ENCODE data around the gene CNNM2.

CNNM2 gene

DNA sequence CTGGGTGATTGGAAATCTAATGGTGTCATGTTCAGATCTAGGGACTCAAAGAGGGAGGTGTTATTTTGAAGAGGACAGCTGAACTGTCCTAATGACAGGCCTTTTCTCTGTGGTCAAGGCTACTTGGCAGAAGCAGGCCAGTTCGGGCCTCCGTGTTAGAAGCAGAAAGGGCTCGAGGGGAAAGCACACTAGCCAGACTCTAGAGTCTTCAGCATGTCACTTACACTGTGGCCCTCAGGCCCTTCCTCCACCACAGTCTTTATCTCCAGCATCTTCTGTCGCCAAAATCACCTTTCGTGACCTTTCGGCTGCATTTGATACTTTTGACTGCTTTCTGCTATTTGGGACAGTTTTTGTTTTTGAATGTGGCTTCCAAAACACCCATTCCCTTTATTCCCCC lies 123.3 kb downstream of the CNNM2 start:
- TF ChIP-seq POLR2AphosphoS5 (IDR thresholded peaks at IDR 0.05; ENCODE audit: low read depth, low read length) = no peak
- TF ChIP-seq, protein P1, sequence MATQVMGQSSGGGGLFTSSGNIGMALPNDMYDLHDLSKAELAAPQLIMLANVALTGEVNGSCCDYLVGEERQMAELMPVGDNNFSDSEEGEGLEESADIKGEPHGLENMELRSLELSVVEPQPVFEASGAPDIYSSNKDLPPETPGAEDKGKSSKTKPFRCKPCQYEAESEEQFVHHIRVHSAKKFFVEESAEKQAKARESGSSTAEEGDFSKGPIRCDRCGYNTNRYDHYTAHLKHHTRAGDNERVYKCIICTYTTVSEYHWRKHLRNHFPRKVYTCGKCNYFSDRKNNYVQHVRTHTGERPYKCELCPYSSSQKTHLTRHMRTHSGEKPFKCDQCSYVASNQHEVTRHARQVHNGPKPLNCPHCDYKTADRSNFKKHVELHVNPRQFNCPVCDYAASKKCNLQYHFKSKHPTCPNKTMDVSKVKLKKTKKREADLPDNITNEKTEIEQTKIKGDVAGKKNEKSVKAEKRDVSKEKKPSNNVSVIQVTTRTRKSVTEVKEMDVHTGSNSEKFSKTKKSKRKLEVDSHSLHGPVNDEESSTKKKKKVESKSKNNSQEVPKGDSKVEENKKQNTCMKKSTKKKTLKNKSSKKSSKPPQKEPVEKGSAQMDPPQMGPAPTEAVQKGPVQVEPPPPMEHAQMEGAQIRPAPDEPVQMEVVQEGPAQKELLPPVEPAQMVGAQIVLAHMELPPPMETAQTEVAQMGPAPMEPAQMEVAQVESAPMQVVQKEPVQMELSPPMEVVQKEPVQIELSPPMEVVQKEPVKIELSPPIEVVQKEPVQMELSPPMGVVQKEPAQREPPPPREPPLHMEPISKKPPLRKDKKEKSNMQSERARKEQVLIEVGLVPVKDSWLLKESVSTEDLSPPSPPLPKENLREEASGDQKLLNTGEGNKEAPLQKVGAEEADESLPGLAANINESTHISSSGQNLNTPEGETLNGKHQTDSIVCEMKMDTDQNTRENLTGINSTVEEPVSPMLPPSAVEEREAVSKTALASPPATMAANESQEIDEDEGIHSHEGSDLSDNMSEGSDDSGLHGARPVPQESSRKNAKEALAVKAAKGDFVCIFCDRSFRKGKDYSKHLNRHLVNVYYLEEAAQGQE (IDR thresholded peaks at IDR 0.05; ENCODE audit: insufficient read depth in 1 of 2, low read depth in 2 of 2, low read length in 2 of 2) = no peak
- no peak for TF ChIP-seq SIN3A (IDR thresholded peaks at IDR 0.05; ENCODE audit: borderline replicate concordance, insufficient read depth, low read length)
- no peak for TF ChIP-seq FOXP2 (optimal IDR thresholded peaks at IDR 0.05; ENCODE audit: borderline replicate concordance, extremely low read depth, extremely low read length, insufficient read depth)
- no peak for TF ChIP-seq TAF1 (IDR thresholded peaks at IDR 0.05; ENCODE audit: borderline replicate concordance, insufficient read depth, low read length)

DNA sequence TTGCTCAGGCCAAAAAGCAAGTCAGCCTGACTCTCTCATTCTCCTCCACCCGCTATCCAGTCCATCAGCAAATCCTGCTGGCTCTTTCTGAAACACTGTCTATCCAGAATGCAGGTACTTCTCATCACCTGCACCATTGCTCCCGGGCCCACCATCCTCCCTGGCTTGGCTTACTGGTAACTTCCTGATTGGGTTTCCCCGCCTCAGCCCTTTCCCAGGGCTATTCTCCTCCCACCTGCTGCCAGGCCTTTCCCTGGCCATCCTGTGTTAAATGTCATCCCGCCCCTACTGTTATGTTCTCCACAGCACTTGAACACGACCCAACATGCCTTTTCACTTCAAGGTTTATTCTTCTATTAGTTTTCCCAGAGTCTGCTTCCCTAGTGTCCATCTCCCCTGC lies 124.0 kb downstream of the CNNM2 start:
- no peak for TF ChIP-seq SIN3A (IDR thresholded peaks at IDR 0.05; ENCODE audit: borderline replicate concordance, insufficient read depth, low read length)
- no peak for TF ChIP-seq TAF1 (IDR thresholded peaks at IDR 0.05; ENCODE audit: borderline replicate concordance, insufficient read depth, low read length)
- TF ChIP-seq POLR2AphosphoS5 (IDR thresholded peaks at IDR 0.05; ENCODE audit: low read depth, low read length) = no peak
- TF ChIP-seq, protein P1 (IDR thresholded peaks at IDR 0.05; ENCODE audit: insufficient read depth in 1 of 2, low read depth in 2 of 2, low read length in 2 of 2) = no peak
- no peak for TF ChIP-seq FOXP2 (optimal IDR thresholded peaks at IDR 0.05; ENCODE audit: borderline replicate concordance, extremely low read depth, extremely low read length, insufficient read depth)

DNA sequence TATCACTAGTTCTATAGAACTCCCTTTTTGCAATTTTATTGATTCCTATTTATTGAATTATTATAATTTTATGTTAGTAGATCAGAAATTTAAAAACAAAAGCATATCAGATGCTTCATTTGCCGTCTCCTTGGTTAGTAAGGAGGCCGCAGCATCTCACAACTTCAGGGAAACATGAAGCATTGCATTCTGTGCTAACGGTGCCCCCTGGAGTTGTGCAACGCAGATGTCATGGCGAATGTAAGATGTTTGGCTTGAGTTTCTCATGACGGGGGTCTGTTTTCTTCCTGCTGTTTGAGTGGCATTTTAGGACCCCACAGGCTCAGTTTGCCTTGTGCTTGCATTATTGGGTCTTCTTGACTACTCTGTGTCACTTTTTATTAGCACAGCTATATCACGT lies 124.8 kb downstream of the CNNM2 start:
- TF ChIP-seq SIN3A (IDR thresholded peaks at IDR 0.05; ENCODE audit: borderline replicate concordance, insufficient read depth, low read length) (no peak), FOXP2 (optimal IDR thresholded peaks at IDR 0.05; ENCODE audit: borderline replicate concordance, extremely low read depth, extremely low read length, insufficient read depth) (no peak), POLR2AphosphoS5 (IDR thresholded peaks at IDR 0.05; ENCODE audit: low read depth, low read length) (no peak), TAF1 (IDR thresholded peaks at IDR 0.05; ENCODE audit: borderline replicate concordance, insufficient read depth, low read length) (no peak)
- TF ChIP-seq, protein P1 (IDR thresholded peaks at IDR 0.05; ENCODE audit: insufficient read depth in 1 of 2, low read depth in 2 of 2, low read length in 2 of 2) = no peak

GRCh38 chr10:103044942-103045489 lies 126.9 kb downstream of the CNNM2 start:
- TF ChIP-seq, protein P1 (IDR thresholded peaks at IDR 0.05; ENCODE audit: insufficient read depth in 1 of 2, low read depth in 2 of 2, low read length in 2 of 2) = no peak
- TF ChIP-seq SIN3A (IDR thresholded peaks at IDR 0.05; ENCODE audit: borderline replicate concordance, insufficient read depth, low read length) = no peak
- TF ChIP-seq FOXP2 (optimal IDR thresholded peaks at IDR 0.05; ENCODE audit: borderline replicate concordance, extremely low read depth, extremely low read length, insufficient read depth) = no peak
- no peak for TF ChIP-seq TAF1 (IDR thresholded peaks at IDR 0.05; ENCODE audit: borderline replicate concordance, insufficient read depth, low read length)
- TF ChIP-seq POLR2AphosphoS5 (IDR thresholded peaks at IDR 0.05; ENCODE audit: low read depth, low read length) = no peak

All from PFSK-1 (cell line).